Measurements from ENCODE around the gene ITPR2. TPM values are rescaled to one million over a fixed set of nuclear protein-coding genes. Genes with fewer than 3 reads are reported as not detected.
A peak's percentile ranks its signal among the peaks of the same experiment; 100 is the strongest.

Gene ITPR2
- total RNA-seq, 6 experiments from 2014 or later, result 6.9 to 8.4 (median 7.6) TPM

DNA sequence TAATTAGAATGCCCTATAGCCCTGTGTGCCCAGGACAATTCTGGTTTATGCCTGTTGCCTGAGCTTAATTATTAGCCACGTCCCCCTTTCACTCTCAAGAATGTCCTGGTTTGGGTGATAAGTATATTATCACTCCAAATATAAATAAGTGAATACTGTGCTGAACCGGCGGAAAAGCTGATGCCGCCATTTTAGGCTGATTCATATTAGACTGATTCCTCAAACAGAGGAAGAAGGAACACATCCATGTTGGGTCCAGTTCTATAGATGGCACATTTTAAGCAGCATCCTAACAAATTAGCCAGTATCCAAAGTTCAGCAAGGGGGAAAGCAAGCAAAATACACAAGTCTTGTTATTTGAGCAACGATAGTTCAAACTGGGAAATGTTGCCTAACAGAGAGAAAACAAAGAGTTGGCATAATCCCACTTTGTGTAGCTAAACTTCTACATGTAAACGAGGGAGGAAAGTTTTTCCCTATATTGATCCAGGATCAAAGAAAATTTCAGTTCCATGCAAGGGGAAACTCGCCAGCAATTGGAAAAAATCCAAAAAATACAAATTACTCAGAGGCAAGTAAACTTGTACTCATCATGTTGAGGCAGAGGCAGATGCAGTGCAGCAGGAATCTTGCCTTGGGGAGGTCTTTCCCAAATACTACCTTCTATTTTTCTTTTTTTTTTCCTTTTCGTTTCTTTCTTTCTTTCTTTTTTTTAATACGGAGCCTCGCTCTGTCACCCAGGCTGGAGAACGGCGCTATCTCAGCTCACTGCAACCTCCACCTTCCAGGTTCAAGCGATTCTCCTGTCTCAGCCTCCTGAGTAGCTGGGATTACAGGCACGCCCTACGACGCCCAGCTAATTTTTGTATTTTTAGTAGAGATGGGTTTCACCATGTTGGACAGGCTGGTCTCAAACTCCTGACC lies 96.2 kb downstream of the ITPR2 start:
- Mint-ChIP-seq H3K4me3 (no peak overlapping the region; the same call in 1 of the 2 replicates), H3K36me3 (ENCODE audit: low read depth) (peaks cover 14% of the 10 kb centered on the region), H3K27me3 (ENCODE audit: insufficient read depth) (no peaks in the 10 kb centered on the region), H3K9me3 (no peaks in the 10 kb centered on the region; the same call in 1 of the 2 replicates), H3K4me1 (ENCODE audit: low read depth) (peaks cover 26% of the 10 kb centered on the region), H3K27ac (no peak overlapping the region)
- DNase-seq, result peak; percentile 16
- TF ChIP-seq, protein P1, sequence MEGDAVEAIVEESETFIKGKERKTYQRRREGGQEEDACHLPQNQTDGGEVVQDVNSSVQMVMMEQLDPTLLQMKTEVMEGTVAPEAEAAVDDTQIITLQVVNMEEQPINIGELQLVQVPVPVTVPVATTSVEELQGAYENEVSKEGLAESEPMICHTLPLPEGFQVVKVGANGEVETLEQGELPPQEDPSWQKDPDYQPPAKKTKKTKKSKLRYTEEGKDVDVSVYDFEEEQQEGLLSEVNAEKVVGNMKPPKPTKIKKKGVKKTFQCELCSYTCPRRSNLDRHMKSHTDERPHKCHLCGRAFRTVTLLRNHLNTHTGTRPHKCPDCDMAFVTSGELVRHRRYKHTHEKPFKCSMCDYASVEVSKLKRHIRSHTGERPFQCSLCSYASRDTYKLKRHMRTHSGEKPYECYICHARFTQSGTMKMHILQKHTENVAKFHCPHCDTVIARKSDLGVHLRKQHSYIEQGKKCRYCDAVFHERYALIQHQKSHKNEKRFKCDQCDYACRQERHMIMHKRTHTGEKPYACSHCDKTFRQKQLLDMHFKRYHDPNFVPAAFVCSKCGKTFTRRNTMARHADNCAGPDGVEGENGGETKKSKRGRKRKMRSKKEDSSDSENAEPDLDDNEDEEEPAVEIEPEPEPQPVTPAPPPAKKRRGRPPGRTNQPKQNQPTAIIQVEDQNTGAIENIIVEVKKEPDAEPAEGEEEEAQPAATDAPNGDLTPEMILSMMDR (IDR thresholded peaks at IDR 0.05), result no peak

DNA sequence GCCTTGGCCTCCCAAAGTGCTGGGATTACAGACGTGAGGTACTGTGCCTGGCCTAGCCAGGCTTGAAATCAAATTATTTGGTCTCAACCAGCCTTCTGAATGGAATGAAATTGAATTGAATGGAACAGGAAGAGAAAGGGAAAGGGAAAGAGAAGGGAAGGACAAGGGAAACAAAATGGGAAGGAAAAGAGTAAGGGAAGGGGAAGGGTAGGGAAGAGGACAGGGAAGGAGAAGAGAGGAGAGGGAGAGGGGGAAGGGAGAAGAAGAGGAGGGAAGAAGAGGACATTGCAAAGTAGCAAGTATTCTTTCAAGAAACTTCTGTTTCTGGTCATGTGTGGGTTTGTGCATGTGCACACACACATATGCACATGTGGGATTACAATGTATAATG lies 97.8 kb downstream of the ITPR2 start:
- no peak overlapping the region for H3K4me3 Mint-ChIP-seq
- DNase-seq, result no peak
- H3K4me1 Mint-ChIP-seq (ENCODE audit: low read depth), result peaks cover 18% of the 10 kb centered on the region
- no peaks in the 10 kb centered on the region; the same call in 1 of the 2 replicates for H3K9me3 Mint-ChIP-seq
- TF ChIP-seq, protein P1 (IDR thresholded peaks at IDR 0.05), result no peak
- H3K27ac Mint-ChIP-seq, result no peak overlapping the region
- peaks cover 14% of the 10 kb centered on the region for H3K36me3 Mint-ChIP-seq (ENCODE audit: low read depth)
- no peaks in the 10 kb centered on the region for H3K27me3 Mint-ChIP-seq (ENCODE audit: insufficient read depth)

DNA sequence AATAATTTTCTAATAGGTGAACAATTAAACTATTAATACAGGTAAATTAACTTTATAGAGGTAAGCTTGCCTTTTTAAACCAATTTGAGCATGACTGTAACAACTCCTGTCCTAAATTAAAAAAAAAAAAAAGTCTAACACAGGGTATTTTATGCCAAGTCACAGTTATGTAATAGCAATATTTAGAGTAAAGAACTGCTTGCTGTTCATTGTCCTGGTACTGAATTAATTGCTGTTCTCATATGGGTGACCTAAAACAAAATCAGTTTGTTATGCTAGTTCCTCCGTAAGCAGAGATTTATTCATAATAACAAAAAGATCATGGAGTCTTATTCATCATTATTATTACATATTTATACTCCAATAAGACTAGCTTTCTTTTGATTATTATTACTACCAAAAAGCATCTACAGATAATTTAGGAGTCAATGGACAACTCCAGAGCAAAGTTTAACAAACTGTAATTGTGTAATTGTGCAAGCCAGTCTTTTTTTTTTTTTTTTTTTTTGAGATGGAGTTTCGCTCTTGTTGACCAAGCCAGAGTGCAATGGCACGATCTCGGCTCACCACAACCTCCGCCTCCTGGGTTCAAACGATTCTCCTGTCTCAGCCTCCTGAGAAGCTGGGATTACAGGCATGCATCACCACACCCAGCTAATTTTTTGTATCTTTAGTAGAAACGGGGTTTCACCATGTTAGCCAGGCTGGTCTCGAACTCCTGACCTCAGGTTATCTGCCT lies 98.3 kb downstream of the ITPR2 start:
- no peaks in the 10 kb centered on the region; the same call in 1 of the 2 replicates for H3K27me3 Mint-ChIP-seq (ENCODE audit: insufficient read depth)
- peaks cover 14% of the 10 kb centered on the region for H3K36me3 Mint-ChIP-seq (ENCODE audit: low read depth)
- no peak for DNase-seq
- peaks cover 13% of the 10 kb centered on the region for H3K4me1 Mint-ChIP-seq (ENCODE audit: low read depth)
- no peak overlapping the region for H3K4me3 Mint-ChIP-seq
- TF ChIP-seq, protein P1 (IDR thresholded peaks at IDR 0.05), result no peak
- H3K27ac Mint-ChIP-seq, result no peak overlapping the region
- H3K9me3 Mint-ChIP-seq, result no peaks in the 10 kb centered on the region; the same call in 1 of the 2 replicates

DNA sequence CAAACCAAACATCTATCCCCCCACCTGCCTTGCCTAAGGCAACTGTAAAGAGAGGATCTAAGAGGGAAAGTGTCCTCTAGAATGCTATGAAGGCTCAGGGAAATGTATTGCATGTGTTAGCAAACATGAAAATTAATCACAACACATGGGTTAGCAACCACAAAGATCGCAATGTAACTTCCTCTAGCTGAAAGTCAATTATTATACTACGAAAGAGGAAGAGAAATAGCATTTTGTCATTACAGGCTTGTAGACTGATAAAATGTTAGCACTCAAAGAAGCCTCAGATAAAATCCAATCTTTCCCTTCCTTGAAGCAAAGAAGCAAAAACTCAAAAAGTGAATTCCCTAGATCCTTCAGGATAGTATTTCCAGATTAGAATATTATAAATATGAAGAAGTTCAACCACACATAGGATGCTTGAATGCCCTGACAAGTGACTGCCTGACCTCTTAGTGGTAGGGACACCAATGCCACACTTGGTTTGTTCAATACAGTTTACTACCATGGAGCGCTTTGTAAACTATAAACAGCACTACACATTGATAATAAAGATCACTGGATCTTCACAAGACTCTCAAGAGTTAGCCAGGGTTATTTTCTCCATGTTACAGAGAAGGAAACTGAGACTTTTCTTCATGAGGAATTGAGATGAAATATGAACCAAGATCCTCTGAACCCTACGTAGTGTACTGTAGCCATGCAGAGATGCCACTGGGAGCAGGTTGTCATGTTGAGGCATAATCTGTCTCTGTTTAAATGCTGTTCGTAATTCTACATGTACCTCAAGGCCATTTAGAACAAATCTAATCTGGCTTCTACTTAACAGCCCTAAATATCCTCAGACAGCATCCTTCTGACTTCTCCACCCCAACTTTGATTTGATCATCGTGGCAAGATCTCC lies 100.7 kb downstream of the ITPR2 start:
- Mint-ChIP-seq H3K36me3 (ENCODE audit: low read depth) (no peaks in the 10 kb centered on the region), H3K9me3 (no peaks in the 10 kb centered on the region), H3K4me3 (no peak overlapping the region), H3K27me3 (ENCODE audit: insufficient read depth) (no peaks in the 10 kb centered on the region; the same call in 1 of the 2 replicates), H3K27ac (no peak overlapping the region), H3K4me1 (ENCODE audit: low read depth) (peaks cover 21% of the 10 kb centered on the region)
- TF ChIP-seq, protein P1 (IDR thresholded peaks at IDR 0.05), result no peak
- no peak for DNase-seq

Measured in HFFc6 (cell line).